ENCODE data around the gene C11orf68. TPM values are rescaled to one million over a fixed set of nuclear protein-coding genes. Genes with fewer than 3 reads are reported as not detected.

The C11orf68 gene
- total RNA-seq, 1 experiment from 2014 or later, result 36.5 TPM

DNA sequence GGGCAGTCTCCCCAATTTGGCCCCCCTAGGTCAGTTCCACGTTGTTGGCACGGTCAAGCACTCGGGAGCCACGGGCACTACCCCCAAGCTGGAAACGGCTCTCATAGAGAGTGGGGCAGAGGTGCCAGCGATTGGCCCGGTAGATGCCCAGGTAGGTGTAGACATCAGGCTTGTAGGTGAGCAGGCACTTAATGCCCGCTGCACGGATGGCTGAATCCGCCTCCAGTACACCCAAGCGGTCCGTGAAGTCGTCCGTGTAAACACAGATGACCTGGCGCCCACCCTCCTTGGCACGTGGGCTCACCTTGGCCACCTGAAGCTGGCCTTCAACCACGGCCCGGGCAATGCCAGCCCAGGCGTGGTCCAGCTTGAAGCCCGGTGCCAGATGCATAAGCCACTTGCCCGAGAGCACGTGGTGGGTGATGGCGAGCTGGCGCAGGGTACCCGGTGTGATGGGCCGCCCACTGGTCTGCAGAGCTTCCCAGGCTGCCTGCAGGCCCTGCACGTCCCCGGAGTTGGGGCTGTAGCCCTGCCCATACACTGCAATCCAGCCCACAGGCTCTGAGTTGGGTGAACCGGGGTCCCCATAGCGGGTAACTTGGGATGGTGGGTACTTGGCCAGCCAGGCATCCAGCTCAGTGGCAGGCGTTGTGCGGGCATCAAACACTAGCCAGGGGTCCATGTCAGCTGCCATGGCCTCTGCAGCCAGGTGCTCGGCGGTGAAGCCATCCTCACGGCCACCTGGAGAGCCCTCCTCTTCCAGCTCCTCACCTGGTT is 1.2 kb downstream of the C11orf68 start:
- peaks cover 3% of the 10 kb centered on the region; the same call in 1 of the 2 replicates for H3K36me3 ChIP-seq (ENCODE audit: low read depth)
- H2AFZ ChIP-seq, result no peak overlapping the region
- H3K9me3 ChIP-seq (ENCODE audit: insufficient read depth, low read depth), result no peaks in the 10 kb centered on the region
- peaks cover 42% of the 10 kb centered on the region for H3K79me2 ChIP-seq (ENCODE audit: low read depth)
- intact Hi-C loops (cut with micrococcal nuclease; ENCODE audit: unreplicated experiment), result loop anchor here (2.0 to 5.0 kb wide), 2 partner anchors 59 to 360 kb away; partner anchors contain the start of genes CFL1 and LTBP3
- H3K27me3 ChIP-seq (ENCODE audit: insufficient read depth, low read depth), result no peaks in the 10 kb centered on the region
- peaks cover 63% of the 10 kb centered on the region for H3K4me1 ChIP-seq (replicated peaks; ENCODE audit: insufficient read depth)
- CTCF ChIA-PET, result interaction anchor here (0.6 to 1.8 kb wide), 2 partner anchors 19 to 26 kb away, joined by 7 to 12 read pairs; partner anchors contain the start of gene CCDC85B
- no peaks in the 10 kb centered on the region for H3K9me2 ChIP-seq (ENCODE audit: insufficient read depth)
- H3K4me3 ChIP-seq, result peak overlapping the region; percentile 89
- peak in 1 of 2 experiments; percentile 55 for DNase-seq
- POLR2A ChIA-PET (ENCODE audit: unreplicated experiment), result interaction anchor here (0.7 to 1.2 kb wide), 3 partner anchors 8 to 27 kb away, joined by 3 to 10 read pairs (median 6); partner anchors contain the start of gene CCDC85B
- TF ChIP-seq, protein P1, sequence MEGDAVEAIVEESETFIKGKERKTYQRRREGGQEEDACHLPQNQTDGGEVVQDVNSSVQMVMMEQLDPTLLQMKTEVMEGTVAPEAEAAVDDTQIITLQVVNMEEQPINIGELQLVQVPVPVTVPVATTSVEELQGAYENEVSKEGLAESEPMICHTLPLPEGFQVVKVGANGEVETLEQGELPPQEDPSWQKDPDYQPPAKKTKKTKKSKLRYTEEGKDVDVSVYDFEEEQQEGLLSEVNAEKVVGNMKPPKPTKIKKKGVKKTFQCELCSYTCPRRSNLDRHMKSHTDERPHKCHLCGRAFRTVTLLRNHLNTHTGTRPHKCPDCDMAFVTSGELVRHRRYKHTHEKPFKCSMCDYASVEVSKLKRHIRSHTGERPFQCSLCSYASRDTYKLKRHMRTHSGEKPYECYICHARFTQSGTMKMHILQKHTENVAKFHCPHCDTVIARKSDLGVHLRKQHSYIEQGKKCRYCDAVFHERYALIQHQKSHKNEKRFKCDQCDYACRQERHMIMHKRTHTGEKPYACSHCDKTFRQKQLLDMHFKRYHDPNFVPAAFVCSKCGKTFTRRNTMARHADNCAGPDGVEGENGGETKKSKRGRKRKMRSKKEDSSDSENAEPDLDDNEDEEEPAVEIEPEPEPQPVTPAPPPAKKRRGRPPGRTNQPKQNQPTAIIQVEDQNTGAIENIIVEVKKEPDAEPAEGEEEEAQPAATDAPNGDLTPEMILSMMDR (conservative IDR thresholded peaks at IDR 0.05), result no peak
- TF ChIP-seq EZH2 (IDR thresholded peaks at IDR 0.05; ENCODE audit: low read depth), result no peak
- BruUV-seq (replicated peaks), result TSS peak; percentile 47
- peak overlapping the region; percentile 90 for H3K27ac ChIP-seq
- peak overlapping the region; percentile 90 for H3K4me2 ChIP-seq
- peaks cover 44% of the 10 kb centered on the region for H3F3A ChIP-seq (ENCODE audit: insufficient read depth, low read depth)
- no peaks in the 10 kb centered on the region for H4K20me1 ChIP-seq (ENCODE audit: insufficient read depth)

DNA sequence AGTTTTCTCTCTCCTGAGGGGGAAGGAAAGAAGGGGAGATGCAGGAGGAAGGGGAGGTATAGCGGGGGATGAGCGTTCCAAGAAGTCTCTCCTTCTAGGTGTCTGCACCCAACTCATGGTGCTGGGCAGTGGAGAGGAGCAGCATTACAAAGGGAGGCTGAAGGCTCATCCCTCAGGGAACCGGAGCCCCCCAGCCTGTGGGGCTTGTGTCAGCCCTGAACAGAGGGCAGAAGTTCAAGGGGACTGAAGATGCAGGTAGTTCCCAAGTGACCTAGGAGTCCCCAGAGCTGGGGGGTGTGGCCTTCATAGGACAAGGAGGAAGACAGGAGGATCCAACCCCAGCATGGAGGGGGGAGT is 1.8 kb downstream of the C11orf68 start:
- Histone ChIP-seq H3K36me3 (ENCODE audit: low read depth) (no peaks in the 10 kb centered on the region), H3K9me3 (ENCODE audit: insufficient read depth, low read depth) (no peaks in the 10 kb centered on the region), H3K27me3 (ENCODE audit: insufficient read depth, low read depth) (no peaks in the 10 kb centered on the region), H3K4me1 (replicated peaks; ENCODE audit: insufficient read depth) (peaks cover 68% of the 10 kb centered on the region), H3K27ac (peak overlapping the region; percentile 90), H3K4me3 (peak overlapping the region; percentile 89), H3K4me2 (peak overlapping the region; percentile 90), H3K9me2 (ENCODE audit: insufficient read depth) (no peaks in the 10 kb centered on the region), H2AFZ (no peak overlapping the region), H4K20me1 (ENCODE audit: insufficient read depth) (no peaks in the 10 kb centered on the region), H3F3A (ENCODE audit: insufficient read depth, low read depth) (peaks cover 42% of the 10 kb centered on the region), H3K79me2 (ENCODE audit: low read depth) (peaks cover 42% of the 10 kb centered on the region)
- no TSS peak for BruUV-seq (replicated peaks)
- POLR2A ChIA-PET (ENCODE audit: unreplicated experiment), result interaction anchor here (0.7 to 1.2 kb wide), 3 partner anchors 8 to 27 kb away, joined by 3 to 10 read pairs (median 6); partner anchors contain the start of gene CCDC85B
- DNase-seq, result no peak
- CTCF ChIA-PET, result interaction anchor here (1.8 kb wide), 1 partner anchor 26 kb away, joined by 7 read pairs; the partner anchor contains the start of gene CCDC85B
- intact Hi-C loops (cut with micrococcal nuclease; ENCODE audit: unreplicated experiment), result loop anchor here (2.0 to 5.0 kb wide), 2 partner anchors 58 to 360 kb away; partner anchors contain the start of genes CFL1 and LTBP3
- TF ChIP-seq, protein P1 (conservative IDR thresholded peaks at IDR 0.05), result no peak
- TF ChIP-seq EZH2 (IDR thresholded peaks at IDR 0.05; ENCODE audit: low read depth), result no peak

DNA sequence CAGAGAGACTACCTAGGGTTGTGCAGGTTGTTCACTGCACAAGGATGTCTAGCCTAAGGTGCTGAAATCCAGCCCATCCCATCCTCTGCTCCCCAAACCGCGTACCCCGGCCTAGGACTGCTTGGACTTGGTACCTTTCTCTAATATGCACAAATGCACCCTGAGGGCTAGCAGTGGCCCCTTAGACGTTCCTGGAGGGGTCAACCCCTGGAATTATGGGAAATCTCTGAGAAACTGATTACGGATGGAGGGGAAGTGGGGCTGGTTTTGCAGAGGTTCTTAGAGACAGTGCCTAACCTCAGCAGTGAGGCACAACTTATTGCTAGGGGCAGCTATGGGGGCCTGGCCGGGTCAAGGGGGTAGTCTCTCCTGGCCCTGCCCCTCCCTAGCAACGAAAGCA is 2.5 kb downstream of the C11orf68 start:
- Histone ChIP-seq H3K36me3 (ENCODE audit: low read depth) (no peaks in the 10 kb centered on the region), H3K27me3 (ENCODE audit: insufficient read depth, low read depth) (no peaks in the 10 kb centered on the region), H2AFZ (no peak overlapping the region), H3K4me3 (peak overlapping the region; percentile 89), H4K20me1 (ENCODE audit: insufficient read depth) (no peaks in the 10 kb centered on the region), H3F3A (ENCODE audit: insufficient read depth, low read depth) (peaks cover 47% of the 10 kb centered on the region), H3K79me2 (ENCODE audit: low read depth) (peaks cover 42% of the 10 kb centered on the region), H3K9me2 (ENCODE audit: insufficient read depth) (no peaks in the 10 kb centered on the region), H3K9me3 (ENCODE audit: insufficient read depth, low read depth) (no peaks in the 10 kb centered on the region), H3K4me2 (peak overlapping the region; percentile 90), H3K27ac (peak overlapping the region; percentile 90), H3K4me1 (replicated peaks; ENCODE audit: insufficient read depth) (peaks cover 75% of the 10 kb centered on the region)
- ChIA-PET CTCF (interaction anchor here (0.6 to 1.4 kb wide), 3 partner anchors 9 to 28 kb away, joined by 6 to 10 read pairs (median 9); partner anchors contain the start of gene FIBP), POLR2A (ENCODE audit: unreplicated experiment) (interaction anchor here (0.6 to 1.6 kb wide), 7 partner anchors 14 to 323 kb away, joined by 3 to 34 read pairs (median 5); partner anchors contain the start of genes CCDC85B, FIBP and FOSL1)
- DNase-seq, result no peak
- BruUV-seq (replicated peaks), result no TSS peak
- intact Hi-C loops (cut with micrococcal nuclease; ENCODE audit: unreplicated experiment), result loop anchor here (2.0 to 5.0 kb wide), 2 partner anchors 58 to 359 kb away; partner anchors contain the start of genes CFL1 and LTBP3
- TF ChIP-seq, protein P1 (conservative IDR thresholded peaks at IDR 0.05), result no peak
- no peak for TF ChIP-seq EZH2 (IDR thresholded peaks at IDR 0.05; ENCODE audit: low read depth)
